Measurements from ENCODE around the gene MAG.

The MAG gene

GRCh38 chr19:35317464-35318043 is 25.6 kb downstream of the MAG start:
- DNase-seq (ENCODE audit: low read depth in 2 of 2), result no peak

GRCh38 chr19:35318679-35319448 is 26.9 kb downstream of the MAG start:
- no peak for DNase-seq (ENCODE audit: low read depth in 2 of 2)

GRCh38 chr19:35320065-35320713 is 28.2 kb downstream of the MAG start:
- no peak for DNase-seq (ENCODE audit: low read depth in 2 of 2)

- DNase-seq (ENCODE audit: low read depth in 2 of 2), result no peak
Measured at GRCh38 chr19:35321291-35321690, 29.3 kb downstream of the MAG start.

GRCh38 chr19:35322014-35322413 is 30.1 kb downstream of the MAG start:
- no peak for DNase-seq (ENCODE audit: low read depth in 2 of 2)

GRCh38 chr19:35327642-35328041 is 35.7 kb downstream of the MAG start:
- no peak for DNase-seq (ENCODE audit: low read depth in 2 of 2)

- DNase-seq (ENCODE audit: low read depth in 2 of 2), result no peak
Measured at GRCh38 chr19:35328851-35329285, 36.9 kb downstream of the MAG start, which contains the start of gene CD22. Gene CD22 (plus strand): TSS chr19:35329187. CDS start chr19:35332041, 2,854 bp downstream.

- no peak for DNase-seq (ENCODE audit: low read depth in 2 of 2)
Measured at GRCh38 chr19:35329323-35329722, 37.4 kb downstream of the MAG start.

GRCh38 chr19:35330475-35330874 is 38.5 kb downstream of the MAG start:
- no peak for DNase-seq (ENCODE audit: low read depth in 2 of 2)

GRCh38 chr19:35331551-35332214 is 39.7 kb downstream of the MAG start:
- DNase-seq (ENCODE audit: low read depth in 2 of 2), result no peak

GRCh38 chr19:35332817-35333216 is 40.9 kb downstream of the MAG start:
- DNase-seq (ENCODE audit: low read depth in 2 of 2), result peak in 1 of 2 donors; percentile 35

GRCh38 chr19:35334144-35334753 is 42.3 kb downstream of the MAG start:
- DNase-seq (ENCODE audit: low read depth in 2 of 2), result no peak

GRCh38 chr19:35336166-35336955 is 44.4 kb downstream of the MAG start:
- DNase-seq (ENCODE audit: low read depth in 2 of 2), result no peak

GRCh38 chr19:35337097-35337983 is 45.4 kb downstream of the MAG start:
- no peak for DNase-seq (ENCODE audit: low read depth in 2 of 2)

GRCh38 chr19:35337984-35338296 is 46.0 kb downstream of the MAG start:
- DNase-seq (ENCODE audit: low read depth in 2 of 2), result no peak

GRCh38 chr19:35340431-35340830 is 48.5 kb downstream of the MAG start:
- DNase-seq (ENCODE audit: low read depth in 2 of 2), result no peak

GRCh38 chr19:35341006-35341405 is 49.0 kb downstream of the MAG start:
- no peak for DNase-seq (ENCODE audit: low read depth in 2 of 2)

GRCh38 chr19:35341565-35342225 is 49.7 kb downstream of the MAG start:
- no peak for DNase-seq (ENCODE audit: low read depth in 2 of 2)

- DNase-seq (ENCODE audit: low read depth in 2 of 2), result no peak
Measured at GRCh38 chr19:35342430-35342829, 50.5 kb downstream of the MAG start.

Measured in stimulated activated CD4-positive, alpha-beta T cell treated with anti-CD3 and anti-CD28 coated beads, Interleukin-15, amount 100 ng/mL, for 48 hours (primary cell).